HK-2 (cell line): Measurements from ENCODE around the gene DDAH2.

Source experiments
- DNase-seq: peaks from one replicate; pipeline ENCODE4 v3.0.0-alpha.2; 2018; ENCODE audit not compliant: unreplicated experiment

DDAH2 gene

GRCh38 chr6:31689249-31690110, 39.6 kb downstream of the DDAH2 start:
- DNase-seq: no peak

GRCh38 chr6:31687860-31688693, 41.0 kb downstream of the DDAH2 start:
- no peak for DNase-seq

- DNase-seq: no peak
Measured at GRCh38 chr6:31687321-31687720, 41.8 kb downstream of the DDAH2 start.

- no peak for DNase-seq
Measured at GRCh38 chr6:31686483-31686882, 42.6 kb downstream of the DDAH2 start.

- no peak for DNase-seq
Measured at GRCh38 chr6:31683591-31683990, 45.5 kb downstream of the DDAH2 start.

- DNase-seq: peak; percentile 70
Measured at GRCh38 chr6:31681135-31681671, 47.9 kb downstream of the DDAH2 start.

- peak; percentile 80 for DNase-seq
Measured at GRCh38 chr6:31680226-31681134, 48.6 kb downstream of the DDAH2 start, which contains the start of gene LY6G5C. TSS of gene LY6G5C (minus strand) at chr6:31681067. CDS start at chr6:31680373, 694 bp downstream.

- DNase-seq: no peak
Measured at GRCh38 chr6:31677955-31678354, 51.1 kb downstream of the DDAH2 start.
